Measurements from ENCODE around the gene RNF150.

The RNF150 gene

GRCh38 chr4:141133146-141133998, at the start of gene RNF150:
TSS of gene RNF150 (minus strand) at chr4:141133469.
- Histone ChIP-seq H3K4me3 (ENCODE audit: low read depth, low read length) (peak within 1 kb of the TSS; percentile 94), H3K27ac (ENCODE audit: extremely low read depth, low read depth, low read length) (peak within 1 kb of the TSS; percentile 80; the same call in 1 of the 2 replicates)
- no peak for TF ChIP-seq OVOL3 (tag by site-specific recombination; IDR thresholded peaks at IDR 0.05)
- no peak for TF ChIP-seq ZNF48 (tag by site-specific recombination; IDR thresholded peaks at IDR 0.05)
- no peak for TF ChIP-seq SETDB1 (IDR thresholded peaks at IDR 0.05; ENCODE audit: insufficient read length, low read length)
- TF ChIP-seq EGR2 (tag by site-specific recombination; IDR thresholded peaks at IDR 0.05; ENCODE audit: low read depth), result peak; percentile 12; the same call in 1 of the 2 replicates
- no peak; the same call in 1 of the 2 replicates for TF ChIP-seq BCL6B (tag by site-specific recombination; IDR thresholded peaks at IDR 0.05)
- TF ChIP-seq ZNF585B (tag by site-specific recombination; IDR thresholded peaks at IDR 0.05), result no peak
- no peak for TF ChIP-seq PBX3 (CRISPR knock-in tag; IDR thresholded peaks at IDR 0.05)
- peak; percentile 73; the same call in 1 of the 2 replicates for TF ChIP-seq ZNF610 (tag by site-specific recombination; IDR thresholded peaks at IDR 0.05; ENCODE audit: borderline replicate concordance)
- TF ChIP-seq ZNF514 (tag by site-specific recombination; IDR thresholded peaks at IDR 0.05), result no peak
- peak; percentile 91 for TF ChIP-seq ZBTB21 (tag by site-specific recombination; IDR thresholded peaks at IDR 0.05)
- peak; percentile 76 for TF ChIP-seq ZNF843 (tag by site-specific recombination; IDR thresholded peaks at IDR 0.05)
- TF ChIP-seq ZNF558 (tag by site-specific recombination; IDR thresholded peaks at IDR 0.05), result no peak
- TF ChIP-seq ZNF157 (tag by site-specific recombination; IDR thresholded peaks at IDR 0.05), result 0 out of 2 replicates have a peak, but pooled peaks have one; percentile 18
- TF ChIP-seq FEZF1 (tag by site-specific recombination; IDR thresholded peaks at IDR 0.05), result 0 out of 2 replicates have a peak, but pooled peaks have one; percentile 32
- TF ChIP-seq ZNF426 (tag by site-specific recombination; IDR thresholded peaks at IDR 0.05), result no peak
- TF ChIP-seq KLF17 (tag by site-specific recombination; IDR thresholded peaks at IDR 0.05), result peak; percentile 78
- TF ChIP-seq PRDM10 (tag by site-specific recombination; IDR thresholded peaks at IDR 0.05), result peak; percentile 70
- TF ChIP-seq HOXA7 (CRISPR knock-in tag; IDR thresholded peaks at IDR 0.05; ENCODE audit: borderline replicate concordance), result no peak
- no peak for TF ChIP-seq ZNF623 (tag by site-specific recombination; IDR thresholded peaks at IDR 0.05)
- no peak for TF ChIP-seq ZNF571 (tag by site-specific recombination; IDR thresholded peaks at IDR 0.05)
- no peak for TF ChIP-seq ZNF138 (tag by site-specific recombination; IDR thresholded peaks at IDR 0.05; ENCODE audit: borderline replicate concordance)
- TF ChIP-seq ZNF692 (tag by site-specific recombination; IDR thresholded peaks at IDR 0.05), result peak; percentile 91
- no peak for TF ChIP-seq ZBTB49 (tag by site-specific recombination; IDR thresholded peaks at IDR 0.05; ENCODE audit: low read depth)
- TF ChIP-seq ZNF362 (tag by site-specific recombination; IDR thresholded peaks at IDR 0.05), result no peak

More at GRCh38 chr4:141133146-141133998, at the start of gene RNF150:
- H3K4me1 ChIP-seq (ENCODE audit: control insufficient read depth, insufficient read depth, low read length), result no peaks in the 10 kb centered on the region
- H3K36me3 ChIP-seq (ENCODE audit: control insufficient read depth in 2 of 2, insufficient read depth in 1 of 2, low read length in 2 of 2), result no peaks in the 10 kb centered on the region
- ChIA-PET POLR2A (interaction anchor here (0.6 to 1.5 kb wide), 8 partner anchors 16 to 760 kb away, joined by 3 to 9 read pairs (median 4); partner anchors contain the start of gene SCOC), CTCF (interaction anchor here (0.6 to 5.7 kb wide), 25 partner anchors 12 to 1652 kb away, joined by 3 to 43 read pairs (median 3); no protein-coding TSS in a partner anchor)
- no peaks in the 10 kb centered on the region for H3K9me3 ChIP-seq (ENCODE audit: control insufficient read depth, insufficient read depth, low read depth, low read length)
